ENCODE data around the gene PPIL4. TPM values are rescaled to one million over a fixed set of nuclear protein-coding genes. Genes with fewer than 3 reads are reported as not detected.

The PPIL4 gene
- total and polyA plus RNA-seq, 2 of the 13 experiments (the other 11 are each of a cell fraction or from before 2014, with no cell fraction given), result 5.5 to 46.0 TPM

DNA sequence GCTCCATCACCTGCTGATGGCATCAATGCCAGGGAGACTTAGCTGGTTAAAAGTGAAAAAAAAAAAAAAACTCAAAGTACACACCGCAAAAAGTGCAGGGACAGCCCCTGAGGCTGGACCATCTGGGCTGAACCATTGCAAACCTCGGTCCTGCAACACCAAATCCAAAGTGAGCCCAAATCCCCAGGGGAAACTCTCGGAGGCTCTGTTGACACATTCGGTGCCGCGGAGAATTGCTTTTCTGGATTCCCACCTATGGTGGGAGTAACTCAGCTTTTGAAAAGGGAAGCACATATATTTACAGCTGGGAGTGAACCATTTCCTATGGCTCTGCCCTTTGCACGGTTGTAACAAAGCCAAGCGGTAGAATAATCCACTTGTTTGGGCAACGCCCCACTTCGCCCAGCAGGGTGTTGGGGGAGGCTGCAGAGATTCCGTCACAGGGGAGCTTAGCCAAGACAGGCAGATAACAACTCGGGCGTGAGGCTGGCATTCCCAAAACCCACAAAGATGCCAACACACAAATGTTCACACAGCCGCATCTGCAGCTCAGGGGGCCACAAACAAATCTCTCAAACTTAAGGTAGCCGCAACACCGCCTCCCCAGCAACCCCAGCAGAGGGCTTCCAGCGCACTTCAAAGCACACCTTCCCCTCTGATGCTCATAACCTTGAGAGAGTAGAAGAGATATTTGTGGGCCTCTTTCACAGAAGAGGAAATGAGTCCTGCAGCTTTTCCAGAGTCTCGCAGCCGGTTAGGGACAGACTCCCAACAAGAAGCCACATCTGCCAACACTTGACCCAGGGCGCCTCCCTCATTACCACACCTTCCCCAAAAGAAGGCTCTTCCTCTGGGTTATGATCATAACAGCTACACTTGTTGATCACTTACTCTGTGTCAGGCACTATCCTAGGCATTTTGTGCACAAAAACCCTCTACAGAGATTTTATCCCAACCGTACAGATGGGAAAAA, 72.5 kb downstream of the PPIL4 start (continued):
- TF ChIP-seq, protein P1, sequence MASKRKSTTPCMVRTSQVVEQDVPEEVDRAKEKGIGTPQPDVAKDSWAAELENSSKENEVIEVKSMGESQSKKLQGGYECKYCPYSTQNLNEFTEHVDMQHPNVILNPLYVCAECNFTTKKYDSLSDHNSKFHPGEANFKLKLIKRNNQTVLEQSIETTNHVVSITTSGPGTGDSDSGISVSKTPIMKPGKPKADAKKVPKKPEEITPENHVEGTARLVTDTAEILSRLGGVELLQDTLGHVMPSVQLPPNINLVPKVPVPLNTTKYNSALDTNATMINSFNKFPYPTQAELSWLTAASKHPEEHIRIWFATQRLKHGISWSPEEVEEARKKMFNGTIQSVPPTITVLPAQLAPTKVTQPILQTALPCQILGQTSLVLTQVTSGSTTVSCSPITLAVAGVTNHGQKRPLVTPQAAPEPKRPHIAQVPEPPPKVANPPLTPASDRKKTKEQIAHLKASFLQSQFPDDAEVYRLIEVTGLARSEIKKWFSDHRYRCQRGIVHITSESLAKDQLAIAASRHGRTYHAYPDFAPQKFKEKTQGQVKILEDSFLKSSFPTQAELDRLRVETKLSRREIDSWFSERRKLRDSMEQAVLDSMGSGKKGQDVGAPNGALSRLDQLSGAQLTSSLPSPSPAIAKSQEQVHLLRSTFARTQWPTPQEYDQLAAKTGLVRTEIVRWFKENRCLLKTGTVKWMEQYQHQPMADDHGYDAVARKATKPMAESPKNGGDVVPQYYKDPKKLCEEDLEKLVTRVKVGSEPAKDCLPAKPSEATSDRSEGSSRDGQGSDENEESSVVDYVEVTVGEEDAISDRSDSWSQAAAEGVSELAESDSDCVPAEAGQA (IDR thresholded peaks at IDR 0.05; ENCODE audit: low read depth), result no peak
- TF ChIP-seq, protein P1 (CRISPR knock-in tag; IDR thresholded peaks at IDR 0.05; ENCODE audit: borderline replicate concordance), result no peak
- peak; percentile 36; the same call in 1 of the 2 replicates for TF ChIP-seq ZNF761 (CRISPR knock-in tag; conservative IDR thresholded peaks at IDR 0.05)
- TF ChIP-seq PITX1 (CRISPR knock-in tag; IDR thresholded peaks at IDR 0.05), result peak; percentile 56
- TF ChIP-seq, protein P2, sequence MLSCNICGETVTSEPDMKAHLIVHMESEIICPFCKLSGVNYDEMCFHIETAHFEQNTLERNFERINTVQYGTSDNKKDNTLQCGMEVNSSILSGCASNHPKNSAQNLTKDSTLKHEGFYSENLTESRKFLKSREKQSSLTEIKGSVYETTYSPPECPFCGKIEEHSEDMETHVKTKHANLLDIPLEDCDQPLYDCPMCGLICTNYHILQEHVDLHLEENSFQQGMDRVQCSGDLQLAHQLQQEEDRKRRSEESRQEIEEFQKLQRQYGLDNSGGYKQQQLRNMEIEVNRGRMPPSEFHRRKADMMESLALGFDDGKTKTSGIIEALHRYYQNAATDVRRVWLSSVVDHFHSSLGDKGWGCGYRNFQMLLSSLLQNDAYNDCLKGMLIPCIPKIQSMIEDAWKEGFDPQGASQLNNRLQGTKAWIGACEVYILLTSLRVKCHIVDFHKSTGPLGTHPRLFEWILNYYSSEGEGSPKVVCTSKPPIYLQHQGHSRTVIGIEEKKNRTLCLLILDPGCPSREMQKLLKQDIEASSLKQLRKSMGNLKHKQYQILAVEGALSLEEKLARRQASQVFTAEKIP (CRISPR knock-in tag; IDR thresholded peaks at IDR 0.05; ENCODE audit: borderline replicate concordance), result no peak
- 0 out of 2 replicates have a peak, but pooled peaks have one; percentile 48 for TF ChIP-seq ZNF17 (CRISPR knock-in tag; IDR thresholded peaks at IDR 0.05)
- no peak for TF ChIP-seq NKX3-1 (CRISPR knock-in tag; IDR thresholded peaks at IDR 0.05)
- no peak for TF ChIP-seq IKZF4 (CRISPR knock-in tag; IDR thresholded peaks at IDR 0.05; ENCODE audit: borderline replicate concordance, low read depth, not compliant biosample characterization)
- no peak for TF ChIP-seq EZH2 (conservative IDR thresholded peaks at IDR 0.05; ENCODE audit: low read depth, low read length)
- peak; percentile 31 for TF ChIP-seq ZEB1 (IDR thresholded peaks at IDR 0.05; ENCODE audit: insufficient replicate concordance, low read depth)
- 0 out of 2 replicates have a peak, but pooled peaks have one; percentile 28 for TF ChIP-seq YEATS4 (CRISPR knock-in tag; IDR thresholded peaks at IDR 0.05; ENCODE audit: borderline replicate concordance)
- 0 out of 2 replicates have a peak, but pooled peaks have one; percentile 66 for TF ChIP-seq HNRNPL (IDR thresholded peaks at IDR 0.05; ENCODE audit: low read depth, low read length)
- peak; percentile 32; the same call in 1 of the 2 replicates for TF ChIP-seq ZNF556 (CRISPR knock-in tag; IDR thresholded peaks at IDR 0.05; ENCODE audit: borderline replicate concordance)
- 0 out of 2 replicates have a peak, but pooled peaks have one; percentile 41 for TF ChIP-seq SOX5 (CRISPR knock-in tag; IDR thresholded peaks at IDR 0.05; ENCODE audit: borderline replicate concordance)
- TF ChIP-seq STAG1 (CRISPR knock-in tag; IDR thresholded peaks at IDR 0.05), result no peak
- TF ChIP-seq, protein P3, sequence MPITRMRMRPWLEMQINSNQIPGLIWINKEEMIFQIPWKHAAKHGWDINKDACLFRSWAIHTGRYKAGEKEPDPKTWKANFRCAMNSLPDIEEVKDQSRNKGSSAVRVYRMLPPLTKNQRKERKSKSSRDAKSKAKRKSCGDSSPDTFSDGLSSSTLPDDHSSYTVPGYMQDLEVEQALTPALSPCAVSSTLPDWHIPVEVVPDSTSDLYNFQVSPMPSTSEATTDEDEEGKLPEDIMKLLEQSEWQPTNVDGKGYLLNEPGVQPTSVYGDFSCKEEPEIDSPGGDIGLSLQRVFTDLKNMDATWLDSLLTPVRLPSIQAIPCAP (CRISPR knock-in tag; IDR thresholded peaks at IDR 0.05; ENCODE audit: low read depth), result no peak
- no peak for TF ChIP-seq GABPA (IDR thresholded peaks at IDR 0.05; ENCODE audit: low read depth, low read length)
- TF ChIP-seq GABPA (CRISPR knock-in tag; IDR thresholded peaks at IDR 0.05; ENCODE audit: low read depth), result no peak
- 0 out of 2 replicates have a peak, but pooled peaks have one; percentile 27 for TF ChIP-seq ZSCAN31 (CRISPR knock-in tag; IDR thresholded peaks at IDR 0.05; ENCODE audit: low read depth)
